Measurements from ENCODE around the gene CFL1. TPM values are rescaled to one million over a fixed set of nuclear protein-coding genes. Genes with fewer than 3 reads are reported as not detected.

CFL1 gene
- polyA plus RNA-seq, 1 of the 3 experiments (the other 2 are of a cell fraction), result 4,252 TPM

DNA sequence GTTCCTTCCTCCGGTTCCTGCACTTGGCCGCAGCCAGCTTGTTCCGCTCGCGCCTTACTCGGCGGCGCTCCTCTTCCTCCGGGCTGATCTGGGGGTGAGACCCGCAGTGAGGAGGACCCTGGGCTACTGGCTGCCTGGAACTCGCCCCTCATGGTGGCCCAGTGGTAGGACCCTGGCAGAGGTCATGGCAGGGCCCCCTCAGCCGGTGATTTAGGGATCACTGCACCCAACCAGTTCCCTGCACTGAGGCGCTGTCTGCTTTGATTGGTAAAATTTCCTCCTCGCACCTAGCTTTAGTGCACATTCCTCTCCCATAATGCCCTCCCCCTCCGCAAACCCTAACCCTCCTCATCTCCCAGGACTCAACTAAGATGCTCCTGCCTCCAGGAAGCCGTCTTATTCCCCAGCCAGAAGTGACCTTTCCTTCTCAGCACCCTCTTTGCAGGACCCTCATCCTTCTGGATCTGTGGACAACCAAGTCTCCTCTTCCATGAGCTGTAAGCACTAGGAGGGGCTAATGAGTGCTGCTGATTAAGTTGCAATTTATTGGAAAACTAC lies 36.1 kb upstream of the CFL1 start:
- Histone ChIP-seq H3K9me2 (no peaks in the 10 kb centered on the region), H3K4me2 (peak overlapping the region; percentile 98), H4K20me1 (ENCODE audit: insufficient read depth) (peaks cover 82% of the 10 kb centered on the region), H3K27me3 (ENCODE audit: insufficient read depth) (no peaks in the 10 kb centered on the region), H3F3A (replicated peaks; ENCODE audit: insufficient read depth) (peaks cover 82% of the 10 kb centered on the region), H2AFZ (ENCODE audit: low read depth) (no peak overlapping the region), H3K9me3 (no peaks in the 10 kb centered on the region), H3K4me1 (ENCODE audit: control insufficient read depth in 1 of 2, insufficient read depth in 2 of 2, low read depth in 1 of 2, low read length in 1 of 2) (peaks cover 37 to 56% of the 10 kb centered on the region in 2 experiments), H3K36me3 (replicated peaks in 1 of 2; ENCODE audit: control insufficient read depth in 1 of 2, insufficient read depth in 2 of 2, low read length in 1 of 2) (peaks cover 0 to 49% of the 10 kb centered on the region in 2 experiments), H3K9ac (peak overlapping the region; percentile 17; the same call in 1 of the 2 replicates), H3K79me2 (ENCODE audit: insufficient read depth) (peaks cover 79% of the 10 kb centered on the region), H3K4me3 (ENCODE audit: low read depth in 2 of 2, low read length in 1 of 2) (no peak overlapping the region), H3K27ac (ENCODE audit: low read depth in 2 of 2, low read length in 1 of 2) (peak overlapping the region; percentile 65 to 94)
- POLR2A ChIA-PET, result interaction anchor here (0.6 kb wide), 2 partner anchors 18 to 368 kb away, joined by 3 read pairs; no protein-coding TSS in a partner anchor
- 93% methylated on average over 14 of the region's 16 CpGs for WGBS (ENCODE audit: low lambda C conversion rate)
- no peak for DNase-seq
- CTCF ChIA-PET, result interaction anchor here (1.3 to 15.2 kb wide), 5 partner anchors 9 to 94 kb away, joined by 3 to 261 read pairs (median 20); no protein-coding TSS in a partner anchor
- TF ChIP-seq CHD2 (IDR thresholded peaks at IDR 0.05; ENCODE audit: low read length, partially characterized antibody) (no peak), MEF2A (IDR thresholded peaks at IDR 0.05; ENCODE audit: borderline replicate concordance, low read depth) (no peak), RFX5 (IDR thresholded peaks at IDR 0.05; ENCODE audit: low read length) (no peak), RXRA (IDR thresholded peaks at IDR 0.05; ENCODE audit: borderline replicate concordance, low read depth) (no peak), FOXM1 (IDR thresholded peaks at IDR 0.05; ENCODE audit: low read depth) (no peak), RCOR1 (IDR thresholded peaks at IDR 0.05; ENCODE audit: low read length) (no peak), SMC3 (IDR thresholded peaks at IDR 0.05; ENCODE audit: low read depth, low read length) (no peak), MXI1 (IDR thresholded peaks at IDR 0.05; ENCODE audit: low read depth, low read length) (no peak), POLR2AphosphoS5 (IDR thresholded peaks at IDR 0.05; ENCODE audit: low read depth, low read length) (no peak), TEAD4 (IDR thresholded peaks at IDR 0.05; ENCODE audit: borderline replicate concordance, insufficient read depth) (no peak), NFIC (IDR thresholded peaks at IDR 0.05; ENCODE audit: borderline replicate concordance) (no peak), EZH2phosphoT487 (IDR thresholded peaks at IDR 0.05; ENCODE audit: borderline replicate concordance, low read depth) (no peak)
- TF ChIP-seq, protein P1, sequence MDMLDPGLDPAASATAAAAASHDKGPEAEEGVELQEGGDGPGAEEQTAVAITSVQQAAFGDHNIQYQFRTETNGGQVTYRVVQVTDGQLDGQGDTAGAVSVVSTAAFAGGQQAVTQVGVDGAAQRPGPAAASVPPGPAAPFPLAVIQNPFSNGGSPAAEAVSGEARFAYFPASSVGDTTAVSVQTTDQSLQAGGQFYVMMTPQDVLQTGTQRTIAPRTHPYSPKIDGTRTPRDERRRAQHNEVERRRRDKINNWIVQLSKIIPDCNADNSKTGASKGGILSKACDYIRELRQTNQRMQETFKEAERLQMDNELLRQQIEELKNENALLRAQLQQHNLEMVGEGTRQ (IDR thresholded peaks at IDR 0.05; ENCODE audit: borderline replicate concordance, low read depth, low read length), result no peak
- TF ChIP-seq, protein P2, sequence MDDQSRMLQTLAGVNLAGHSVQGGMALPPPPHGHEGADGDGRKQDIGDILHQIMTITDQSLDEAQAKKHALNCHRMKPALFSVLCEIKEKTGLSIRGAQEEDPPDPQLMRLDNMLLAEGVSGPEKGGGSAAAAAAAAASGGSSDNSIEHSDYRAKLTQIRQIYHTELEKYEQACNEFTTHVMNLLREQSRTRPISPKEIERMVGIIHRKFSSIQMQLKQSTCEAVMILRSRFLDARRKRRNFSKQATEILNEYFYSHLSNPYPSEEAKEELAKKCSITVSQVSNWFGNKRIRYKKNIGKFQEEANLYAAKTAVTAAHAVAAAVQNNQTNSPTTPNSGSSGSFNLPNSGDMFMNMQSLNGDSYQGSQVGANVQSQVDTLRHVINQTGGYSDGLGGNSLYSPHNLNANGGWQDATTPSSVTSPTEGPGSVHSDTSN (IDR thresholded peaks at IDR 0.05), result no peak
- TF ChIP-seq, protein P3, sequence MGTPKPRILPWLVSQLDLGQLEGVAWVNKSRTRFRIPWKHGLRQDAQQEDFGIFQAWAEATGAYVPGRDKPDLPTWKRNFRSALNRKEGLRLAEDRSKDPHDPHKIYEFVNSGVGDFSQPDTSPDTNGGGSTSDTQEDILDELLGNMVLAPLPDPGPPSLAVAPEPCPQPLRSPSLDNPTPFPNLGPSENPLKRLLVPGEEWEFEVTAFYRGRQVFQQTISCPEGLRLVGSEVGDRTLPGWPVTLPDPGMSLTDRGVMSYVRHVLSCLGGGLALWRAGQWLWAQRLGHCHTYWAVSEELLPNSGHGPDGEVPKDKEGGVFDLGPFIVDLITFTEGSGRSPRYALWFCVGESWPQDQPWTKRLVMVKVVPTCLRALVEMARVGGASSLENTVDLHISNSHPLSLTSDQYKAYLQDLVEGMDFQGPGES (IDR thresholded peaks at IDR 0.05; ENCODE audit: low read depth, low read length), result no peak
- TF ChIP-seq, protein P4, sequence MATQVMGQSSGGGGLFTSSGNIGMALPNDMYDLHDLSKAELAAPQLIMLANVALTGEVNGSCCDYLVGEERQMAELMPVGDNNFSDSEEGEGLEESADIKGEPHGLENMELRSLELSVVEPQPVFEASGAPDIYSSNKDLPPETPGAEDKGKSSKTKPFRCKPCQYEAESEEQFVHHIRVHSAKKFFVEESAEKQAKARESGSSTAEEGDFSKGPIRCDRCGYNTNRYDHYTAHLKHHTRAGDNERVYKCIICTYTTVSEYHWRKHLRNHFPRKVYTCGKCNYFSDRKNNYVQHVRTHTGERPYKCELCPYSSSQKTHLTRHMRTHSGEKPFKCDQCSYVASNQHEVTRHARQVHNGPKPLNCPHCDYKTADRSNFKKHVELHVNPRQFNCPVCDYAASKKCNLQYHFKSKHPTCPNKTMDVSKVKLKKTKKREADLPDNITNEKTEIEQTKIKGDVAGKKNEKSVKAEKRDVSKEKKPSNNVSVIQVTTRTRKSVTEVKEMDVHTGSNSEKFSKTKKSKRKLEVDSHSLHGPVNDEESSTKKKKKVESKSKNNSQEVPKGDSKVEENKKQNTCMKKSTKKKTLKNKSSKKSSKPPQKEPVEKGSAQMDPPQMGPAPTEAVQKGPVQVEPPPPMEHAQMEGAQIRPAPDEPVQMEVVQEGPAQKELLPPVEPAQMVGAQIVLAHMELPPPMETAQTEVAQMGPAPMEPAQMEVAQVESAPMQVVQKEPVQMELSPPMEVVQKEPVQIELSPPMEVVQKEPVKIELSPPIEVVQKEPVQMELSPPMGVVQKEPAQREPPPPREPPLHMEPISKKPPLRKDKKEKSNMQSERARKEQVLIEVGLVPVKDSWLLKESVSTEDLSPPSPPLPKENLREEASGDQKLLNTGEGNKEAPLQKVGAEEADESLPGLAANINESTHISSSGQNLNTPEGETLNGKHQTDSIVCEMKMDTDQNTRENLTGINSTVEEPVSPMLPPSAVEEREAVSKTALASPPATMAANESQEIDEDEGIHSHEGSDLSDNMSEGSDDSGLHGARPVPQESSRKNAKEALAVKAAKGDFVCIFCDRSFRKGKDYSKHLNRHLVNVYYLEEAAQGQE (IDR thresholded peaks at IDR 0.05; ENCODE audit: low read depth, low read length), result no peak

All from SK-N-SH (cell line).